H1 (cell line): ENCODE data around the gene TUBGCP5. TPM values are rescaled to one million over a fixed set of nuclear protein-coding genes. Genes with fewer than 3 reads are reported as not detected.

ENCODE experiments used
- CHD1 ChIP-seq: IDR thresholded peaks from 2 replicates; pipeline ENCODE4 v1.6.1; 2012; ENCODE audit warnings: low read depth, low read length, improper control_type of control experiment
- CHD7 ChIP-seq: fragments of 300-600 bp; sonication (generic); IDR thresholded peaks from 2 replicates; pipeline ENCODE4 v1.7.1; 2012; ENCODE audit warnings: low read length, moderate library complexity, mild to moderate bottlenecking, inconsistent platforms; ENCODE audit not compliant: insufficient replicate concordance
- KDM1A ChIP-seq: fragments of 200-600, 300-600 bp; sonication (generic); IDR thresholded peaks from 2 replicates; pipeline ENCODE4 v1.7.1; 2016; ENCODE audit warnings: mild to moderate bottlenecking, low read length, borderline replicate concordance
- POU5F1 ChIP-seq: IDR thresholded peaks from 2 replicates; pipeline ENCODE4 v1.6.1; 2011; ENCODE audit warnings: low read depth, mild to moderate bottlenecking, low read length, moderate library complexity
- SAP30 ChIP-seq: fragments of 300-600 bp; sonication (generic); IDR thresholded peaks from 2 replicates; pipeline ENCODE4 v1.7.1; 2012; ENCODE audit warnings: low read length, moderate library complexity, mild to moderate bottlenecking, inconsistent platforms; ENCODE audit not compliant: insufficient read depth, insufficient replicate concordance
- SIN3A ChIP-seq, 2 experiments: IDR thresholded peaks in 1 of 2; conservative IDR thresholded peaks in 1 of 2; 2 replicates each; pipeline ENCODE4 v1.6.1; 2011 to 2012; ENCODE audit warnings: low read length in 2 of 2, improper control_type of control experiment in 1 of 2, low read depth in 1 of 2, mild to moderate bottlenecking in 1 of 2
- SP1 ChIP-seq: IDR thresholded peaks from 2 replicates; pipeline ENCODE4 v1.6.1; 2011; ENCODE audit warnings: low read depth, low read length
- polyA plus RNA-seq, 7 experiments: library from polyadenylated mRNA; depleted of rRNA in 3 of 7; stranded (reverse) in 5 of 7; unstranded in 2 of 7; fragments of >200 nt in 5 of 7; fragments of 200-250 nt in 2 of 7; gene quantifications; 1 replicate in 5 of 7; 2 replicates in 1 of 7; 4 replicates in 1 of 7; pipeline versions ENCODE4 v1.2.1 to v1.2.3, GENCODE V29; 2011 to 2013; ENCODE audit warnings: missing spikeins in 2 of 7, mixed read lengths in 2 of 7
- total RNA-seq: library from RNA; stranded (reverse); fragmentation: NEBNext Ultra II Directional; extraction: Animal tissue kit (Norgen Biotek cat#: 25700); gene quantifications from 2 replicates; pipeline ENCODE4 v1.2.1, GENCODE V29; 2021
- TF ChIP-seq, protein P1 (sequence below): IDR thresholded peaks from 2 replicates; pipeline ENCODE4 v1.6.1; 2012; ENCODE audit warnings: inconsistent platforms

TUBGCP5 gene
- total and polyA plus RNA-seq, 2 of the 8 experiments (the other 6 are each of a cell fraction or from before 2014, with no cell fraction given): 6.3 to 12.5 TPM

GRCh38 chr15:22969489-22969888, 69.9 kb downstream of the TUBGCP5 start (continued):
- TF ChIP-seq CHD7: no peak
- TF ChIP-seq SAP30: no peak
- TF ChIP-seq SIN3A (conservative IDR thresholded peaks at IDR 0.05 in 1 of 2, IDR thresholded peaks at IDR 0.05 in 1 of 2; ENCODE audit: low read depth in 1 of 2, low read length in 2 of 2): no peak
- no peak for TF ChIP-seq SP1
- no peak for TF ChIP-seq POU5F1
- no peak for TF ChIP-seq CHD1
- TF ChIP-seq KDM1A: no peak
- TF ChIP-seq, protein P1, sequence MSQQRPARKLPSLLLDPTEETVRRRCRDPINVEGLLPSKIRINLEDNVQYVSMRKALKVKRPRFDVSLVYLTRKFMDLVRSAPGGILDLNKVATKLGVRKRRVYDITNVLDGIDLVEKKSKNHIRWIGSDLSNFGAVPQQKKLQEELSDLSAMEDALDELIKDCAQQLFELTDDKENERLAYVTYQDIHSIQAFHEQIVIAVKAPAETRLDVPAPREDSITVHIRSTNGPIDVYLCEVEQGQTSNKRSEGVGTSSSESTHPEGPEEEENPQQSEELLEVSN: no peak
